HepG2 (cell line): Measurements from ENCODE around the gene CHKA. TPM values are rescaled to one million over a fixed set of nuclear protein-coding genes. Genes with fewer than 3 reads are reported as not detected.
A peak's percentile ranks its signal among the peaks of the same experiment; 100 is the strongest.

ENCODE experiments used
- AGO2 ChIP-seq: fragments of 200-400 bp; formaldehyde crosslinking; optimal IDR thresholded peaks from 2 replicates; pipeline ENCODE3; 2017; ENCODE audit warnings: mild to moderate bottlenecking, low read depth, low read length, moderate library complexity
- ESRRA ChIP-seq: sonication (generic); formaldehyde crosslinking; IDR thresholded peaks from 2 replicates; pipeline ENCODE4 v1.5.1; 2020; ENCODE audit warnings: mild to moderate bottlenecking, low read depth, missing genetic modification reagents
- GABPA ChIP-seq, 2 experiments: IDR thresholded peaks; 2 replicates each; pipeline ENCODE4 v1.6.1; 2011 to 2016; ENCODE audit warnings: low read depth in 2 of 2, low read length in 1 of 2, missing biosample characterization in 1 of 2, missing genetic modification characterization in 1 of 2
- GLI4 ChIP-seq: sonication (generic); formaldehyde crosslinking; IDR thresholded peaks from 2 replicates; pipeline ENCODE4 v1.5.1; 2020; ENCODE audit warnings: missing genetic modification reagents, mild to moderate bottlenecking, moderate library complexity, borderline replicate concordance
- IKZF4 ChIP-seq: sonication (generic); formaldehyde crosslinking; IDR thresholded peaks from 2 replicates; pipeline ENCODE4 v1.5.1; 2020; ENCODE audit warnings: borderline replicate concordance, mild to moderate bottlenecking, low read depth, missing genetic modification reagents; ENCODE audit errors: not compliant biosample characterization
- NFYB ChIP-seq: sonication (generic); formaldehyde crosslinking; IDR thresholded peaks from 2 replicates; pipeline ENCODE4 v1.4.0; 2020; ENCODE audit warnings: missing genetic modification reagents
- PCBP1 ChIP-seq: fragments of 200-400 bp; formaldehyde crosslinking; IDR thresholded peaks from 2 replicates; pipeline ENCODE4 v1.6.1; 2017; ENCODE audit warnings: mild to moderate bottlenecking, low read depth, low read length, borderline replicate concordance
- PHF20 ChIP-seq: sonication (generic); formaldehyde crosslinking; IDR thresholded peaks from 2 replicates; pipeline ENCODE4 v1.5.0; 2020; ENCODE audit warnings: mild to moderate bottlenecking, missing genetic modification reagents
- TAF15 ChIP-seq: fragments of 200-400 bp; formaldehyde crosslinking; IDR thresholded peaks from one replicate; pipeline ENCODE4 v1.6.1; 2018; ENCODE audit warnings: mild to moderate bottlenecking, low read depth, low read length; ENCODE audit not compliant: poor library complexity, severe bottlenecking
- THAP11 ChIP-seq: IDR thresholded peaks from 2 replicates; pipeline ENCODE4 v1.6.1; 2016; ENCODE audit warnings: missing biosample characterization, missing genetic modification reagents
- ZNF3 ChIP-seq: IDR thresholded peaks from 2 replicates; pipeline ENCODE4 v1.7.0; 2017; ENCODE audit warnings: inconsistent platforms
- ZNF367 ChIP-seq: sonication (generic); formaldehyde crosslinking; IDR thresholded peaks from 2 replicates; pipeline ENCODE4 v1.4.0; 2020; ENCODE audit warnings: missing genetic modification reagents, borderline replicate concordance
- ZNF607 ChIP-seq: sonication (generic); formaldehyde crosslinking; IDR thresholded peaks from 2 replicates; pipeline ENCODE4 v1.5.1; 2020; ENCODE audit warnings: missing genetic modification reagents, mild to moderate bottlenecking, borderline replicate concordance
- ZNF782 ChIP-seq: sonication (generic); formaldehyde crosslinking; IDR thresholded peaks from 2 replicates; pipeline ENCODE4 v1.4.0; 2020; ENCODE audit warnings: missing genetic modification reagents, mild to moderate bottlenecking, borderline replicate concordance
- ZNF839 ChIP-seq: sonication (generic); formaldehyde crosslinking; IDR thresholded peaks from 2 replicates; pipeline ENCODE4 v1.4.0; 2020; ENCODE audit warnings: missing genetic modification reagents, mild to moderate bottlenecking, borderline replicate concordance
- polyA plus RNA-seq, 8 experiments: library from polyadenylated mRNA; depleted of rRNA in 3 of 8; stranded (reverse) in 7 of 8; unstranded in 1 of 8; fragments of >200 nt; fragmentation: Illumina TruSeq in 4 of 8; extraction: Trizol in 4 of 8; gene quantifications; 2 replicates each; pipeline versions ENCODE4 v1.2.1 to v1.2.3, GENCODE V29; 2011 to 2016; ENCODE audit warnings: low read depth in 4 of 8, missing spikeins in 1 of 8, mixed read lengths in 1 of 8; ENCODE audit not compliant: insufficient read depth in 1 of 8
- total RNA-seq, 5 experiments: library from RNA; depleted of rRNA; stranded (reverse); fragments of >200 nt; fragmentation: Illumina TruSeq; extraction: Trizol; gene quantifications; 2 replicates each; pipeline ENCODE4 v1.2.3, GENCODE V29; 2016; ENCODE audit warnings: low read depth in 1 of 5
- TF ChIP-seq, protein P1 (sequence below): IDR thresholded peaks from 2 replicates; pipeline ENCODE4 v1.6.1; 2018; ENCODE audit warnings: missing genetic modification reagents, mild to moderate bottlenecking, missing compliant biosample characterization
- TF ChIP-seq, protein P2 (sequence below): sonication (generic); formaldehyde crosslinking; IDR thresholded peaks from 2 replicates; pipeline ENCODE4 v1.5.1; 2020; ENCODE audit warnings: missing genetic modification reagents, mild to moderate bottlenecking, borderline replicate concordance
- TF ChIP-seq, protein P3 (sequence below): sonication (generic); formaldehyde crosslinking; IDR thresholded peaks from 2 replicates; pipeline ENCODE4 v1.4.0; 2020; ENCODE audit warnings: missing genetic modification reagents, borderline replicate concordance
- TF ChIP-seq, protein P4 (sequence below): sonication (generic); formaldehyde crosslinking; IDR thresholded peaks from 2 replicates; pipeline ENCODE4 v1.5.0; 2020; ENCODE audit warnings: mild to moderate bottlenecking, missing genetic modification reagents
- TF ChIP-seq, protein P5 (sequence below): IDR thresholded peaks from 2 replicates; pipeline ENCODE4 v1.6.1; 2016; ENCODE audit warnings: mild to moderate bottlenecking

CHKA gene
- total and polyA plus RNA-seq, 2 of the 13 experiments (the other 11 are each of a cell fraction or from before 2014, with no cell fraction given), result 71.6 to 92.7 TPM

DNA sequence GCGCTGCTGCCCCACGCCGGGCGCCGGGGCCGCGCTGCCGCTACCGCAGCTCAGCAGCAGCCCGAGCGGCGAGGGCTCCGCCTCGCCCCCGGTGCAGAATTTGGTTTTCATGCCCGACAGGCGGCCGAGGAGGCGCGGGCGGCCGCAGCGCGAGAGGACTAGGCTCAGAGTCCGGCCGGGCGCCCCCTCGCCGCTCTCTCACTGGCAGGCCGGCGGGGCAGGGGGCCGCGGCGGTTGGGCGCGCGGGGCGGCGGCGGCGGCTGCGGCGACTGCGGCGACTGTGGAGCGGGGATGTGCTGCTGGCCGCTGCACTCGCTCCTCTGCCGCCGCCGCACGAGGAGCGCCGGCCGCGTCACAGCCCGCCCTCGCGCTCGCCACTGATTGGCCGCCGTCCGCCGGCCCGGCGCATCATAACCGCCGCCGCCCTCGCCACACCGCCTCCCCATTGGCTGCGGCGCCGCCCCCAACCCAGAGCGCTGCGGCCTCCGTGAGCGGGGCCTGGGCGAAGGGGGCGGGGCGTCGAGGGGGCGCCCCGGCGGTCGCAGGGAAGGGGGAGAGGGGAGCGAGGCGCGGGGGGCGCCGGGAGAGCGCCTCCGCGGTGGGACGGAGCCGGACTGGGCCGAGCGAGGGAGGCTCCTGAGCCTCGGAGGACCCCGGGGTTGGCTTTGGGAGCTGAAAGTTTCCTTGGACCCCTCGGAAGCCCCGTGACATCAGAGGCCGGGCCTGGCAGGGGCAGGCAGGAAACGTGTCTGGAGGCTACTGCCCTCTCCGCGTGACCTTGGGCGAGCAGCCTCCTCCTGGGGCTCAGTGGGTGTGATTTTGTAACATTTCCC is at the start of gene CHKA (continued):
- TF ChIP-seq, protein P1, sequence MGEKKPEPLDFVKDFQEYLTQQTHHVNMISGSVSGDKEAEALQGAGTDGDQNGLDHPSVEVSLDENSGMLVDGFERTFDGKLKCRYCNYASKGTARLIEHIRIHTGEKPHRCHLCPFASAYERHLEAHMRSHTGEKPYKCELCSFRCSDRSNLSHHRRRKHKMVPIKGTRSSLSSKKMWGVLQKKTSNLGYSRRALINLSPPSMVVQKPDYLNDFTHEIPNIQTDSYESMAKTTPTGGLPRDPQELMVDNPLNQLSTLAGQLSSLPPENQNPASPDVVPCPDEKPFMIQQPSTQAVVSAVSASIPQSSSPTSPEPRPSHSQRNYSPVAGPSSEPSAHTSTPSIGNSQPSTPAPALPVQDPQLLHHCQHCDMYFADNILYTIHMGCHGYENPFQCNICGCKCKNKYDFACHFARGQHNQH (CRISPR knock-in tag), result peak; percentile 69; the same call in 1 of the 2 replicates
- peak; percentile 90 for TF ChIP-seq ZNF607 (CRISPR knock-in tag)
- no peak for TF ChIP-seq TAF15
- peak; percentile 54; the same call in 1 of the 2 replicates for TF ChIP-seq ZNF782 (CRISPR knock-in tag)
- no peak for TF ChIP-seq ZNF3 (CRISPR knock-in tag)
- TF ChIP-seq, protein P2, sequence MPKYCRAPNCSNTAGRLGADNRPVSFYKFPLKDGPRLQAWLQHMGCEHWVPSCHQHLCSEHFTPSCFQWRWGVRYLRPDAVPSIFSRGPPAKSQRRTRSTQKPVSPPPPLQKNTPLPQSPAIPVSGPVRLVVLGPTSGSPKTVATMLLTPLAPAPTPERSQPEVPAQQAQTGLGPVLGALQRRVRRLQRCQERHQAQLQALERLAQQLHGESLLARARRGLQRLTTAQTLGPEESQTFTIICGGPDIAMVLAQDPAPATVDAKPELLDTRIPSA (CRISPR knock-in tag), result peak; percentile 61; the same call in 1 of the 2 replicates
- peak; percentile 82 for TF ChIP-seq NFYB (CRISPR knock-in tag)
- TF ChIP-seq PCBP1, result peak; percentile 25; the same call in 1 of the 2 replicates
- TF ChIP-seq, protein P3, sequence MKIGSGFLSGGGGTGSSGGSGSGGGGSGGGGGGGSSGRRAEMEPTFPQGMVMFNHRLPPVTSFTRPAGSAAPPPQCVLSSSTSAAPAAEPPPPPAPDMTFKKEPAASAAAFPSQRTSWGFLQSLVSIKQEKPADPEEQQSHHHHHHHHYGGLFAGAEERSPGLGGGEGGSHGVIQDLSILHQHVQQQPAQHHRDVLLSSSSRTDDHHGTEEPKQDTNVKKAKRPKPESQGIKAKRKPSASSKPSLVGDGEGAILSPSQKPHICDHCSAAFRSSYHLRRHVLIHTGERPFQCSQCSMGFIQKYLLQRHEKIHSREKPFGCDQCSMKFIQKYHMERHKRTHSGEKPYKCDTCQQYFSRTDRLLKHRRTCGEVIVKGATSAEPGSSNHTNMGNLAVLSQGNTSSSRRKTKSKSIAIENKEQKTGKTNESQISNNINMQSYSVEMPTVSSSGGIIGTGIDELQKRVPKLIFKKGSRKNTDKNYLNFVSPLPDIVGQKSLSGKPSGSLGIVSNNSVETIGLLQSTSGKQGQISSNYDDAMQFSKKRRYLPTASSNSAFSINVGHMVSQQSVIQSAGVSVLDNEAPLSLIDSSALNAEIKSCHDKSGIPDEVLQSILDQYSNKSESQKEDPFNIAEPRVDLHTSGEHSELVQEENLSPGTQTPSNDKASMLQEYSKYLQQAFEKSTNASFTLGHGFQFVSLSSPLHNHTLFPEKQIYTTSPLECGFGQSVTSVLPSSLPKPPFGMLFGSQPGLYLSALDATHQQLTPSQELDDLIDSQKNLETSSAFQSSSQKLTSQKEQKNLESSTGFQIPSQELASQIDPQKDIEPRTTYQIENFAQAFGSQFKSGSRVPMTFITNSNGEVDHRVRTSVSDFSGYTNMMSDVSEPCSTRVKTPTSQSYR (CRISPR knock-in tag), result peak; percentile 11; the same call in 1 of the 2 replicates
- peak; percentile 73; the same call in 1 of the 2 replicates for TF ChIP-seq GLI4 (CRISPR knock-in tag)
- TF ChIP-seq, protein P4, sequence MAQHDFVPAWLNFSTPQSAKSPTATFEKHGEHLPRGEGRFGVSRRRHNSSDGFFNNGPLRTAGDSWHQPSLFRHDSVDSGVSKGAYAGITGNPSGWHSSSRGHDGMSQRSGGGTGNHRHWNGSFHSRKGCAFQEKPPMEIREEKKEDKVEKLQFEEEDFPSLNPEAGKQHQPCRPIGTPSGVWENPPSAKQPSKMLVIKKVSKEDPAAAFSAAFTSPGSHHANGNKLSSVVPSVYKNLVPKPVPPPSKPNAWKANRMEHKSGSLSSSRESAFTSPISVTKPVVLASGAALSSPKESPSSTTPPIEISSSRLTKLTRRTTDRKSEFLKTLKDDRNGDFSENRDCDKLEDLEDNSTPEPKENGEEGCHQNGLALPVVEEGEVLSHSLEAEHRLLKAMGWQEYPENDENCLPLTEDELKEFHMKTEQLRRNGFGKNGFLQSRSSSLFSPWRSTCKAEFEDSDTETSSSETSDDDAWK, result no peak
- TF ChIP-seq THAP11, result peak; percentile 59; the same call in 1 of the 2 replicates
- TF ChIP-seq AGO2, result peak; percentile 37
- peak; percentile 56; the same call in 1 of the 2 replicates for TF ChIP-seq ESRRA (CRISPR knock-in tag)
- 0 out of 2 replicates have a peak, but pooled peaks have one; percentile 22 for TF ChIP-seq PHF20 (CRISPR knock-in tag)
- TF ChIP-seq GABPA (IDR thresholded peaks at IDR 0.05; ENCODE audit: low read depth, low read length), result no peak
- TF ChIP-seq GABPA (CRISPR knock-in tag; IDR thresholded peaks at IDR 0.05; ENCODE audit: low read depth), result no peak
- TF ChIP-seq ZNF839 (CRISPR knock-in tag), result no peak; the same call in 1 of the 2 replicates
- TF ChIP-seq IKZF4 (CRISPR knock-in tag), result peak; percentile 91
- no peak for TF ChIP-seq ZNF367 (CRISPR knock-in tag)
- TF ChIP-seq, protein P5, sequence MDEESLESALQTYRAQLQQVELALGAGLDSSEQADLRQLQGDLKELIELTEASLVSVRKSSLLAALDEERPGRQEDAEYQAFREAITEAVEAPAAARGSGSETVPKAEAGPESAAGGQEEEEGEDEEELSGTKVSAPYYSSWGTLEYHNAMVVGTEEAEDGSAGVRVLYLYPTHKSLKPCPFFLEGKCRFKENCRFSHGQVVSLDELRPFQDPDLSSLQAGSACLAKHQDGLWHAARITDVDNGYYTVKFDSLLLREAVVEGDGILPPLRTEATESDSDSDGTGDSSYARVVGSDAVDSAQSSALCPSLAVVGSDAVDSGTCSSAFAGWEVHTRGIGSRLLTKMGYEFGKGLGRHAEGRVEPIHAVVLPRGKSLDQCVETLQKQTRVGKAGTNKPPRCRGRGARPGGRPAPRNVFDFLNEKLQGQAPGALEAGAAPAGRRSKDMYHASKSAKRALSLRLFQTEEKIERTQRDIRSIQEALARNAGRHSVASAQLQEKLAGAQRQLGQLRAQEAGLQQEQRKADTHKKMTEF (CRISPR knock-in tag), result peak; percentile 46; the same call in 1 of the 2 replicates
